HCT116 (cell line): ENCODE results near the gene CD200R1L.

Experiments used
- ATF3 ChIP-seq: IDR thresholded peaks from 2 replicates; pipeline ENCODE4 v1.6.1; 2012
- ELF1 ChIP-seq: IDR thresholded peaks from 2 replicates; pipeline ENCODE4 v1.6.1; 2012; ENCODE audit warnings: low read depth, borderline replicate concordance
- EZH2 ChIP-seq: fragments of 200-600 bp; sonication (generic); IDR thresholded peaks from 2 replicates; pipeline ENCODE4 v1.6.1; 2017; ENCODE audit warnings: antibody characterized with exemption, mixed run types
- EZH2phosphoT487 ChIP-seq: fragments of 200-600 bp; IDR thresholded peaks from 2 replicates; pipeline ENCODE4 v1.6.1; 2018; ENCODE audit warnings: antibody characterized with exemption, borderline replicate concordance
- POLR2A ChIP-seq: IDR thresholded peaks from 2 replicates; pipeline ENCODE4 v1.7.0; 2011; ENCODE audit warnings: borderline replicate concordance; ENCODE audit not compliant: insufficient read depth, insufficient read length; ENCODE audit errors: extremely low read depth
- POLR2AphosphoS5 ChIP-seq: IDR thresholded peaks from 2 replicates; pipeline ENCODE4 v1.6.1; 2011; ENCODE audit warnings: mild to moderate bottlenecking, low read depth, low read length, moderate library complexity
- REST ChIP-seq: IDR thresholded peaks from 2 replicates; pipeline ENCODE4 v1.6.1; 2012; ENCODE audit warnings: low read depth
- SRF ChIP-seq: IDR thresholded peaks from 2 replicates; pipeline ENCODE4 v1.6.1; 2012; ENCODE audit warnings: low read depth
- TF ChIP-seq, protein P1 (sequence below), 3 experiments: fragments of 200-600 bp in 1 of 3; sonication (generic) in 1 of 3; IDR thresholded peaks in 2 of 3; conservative IDR thresholded peaks in 1 of 3; 2 replicates each; pipeline ENCODE4 v1.5.1; 2012 to 2017; ENCODE audit warnings: low read depth in 2 of 3, low read length in 2 of 3, antibody characterized with exemption in 1 of 3, borderline replicate concordance in 1 of 3, control low read depth in 1 of 3, mild to moderate bottlenecking in 1 of 3, mixed read lengths in 1 of 3, mixed run types in 1 of 3, moderate library complexity in 1 of 3; ENCODE audit not compliant: insufficient read depth in 1 of 3

- TF ChIP-seq EZH2, result no peak
- TF ChIP-seq, protein P1, sequence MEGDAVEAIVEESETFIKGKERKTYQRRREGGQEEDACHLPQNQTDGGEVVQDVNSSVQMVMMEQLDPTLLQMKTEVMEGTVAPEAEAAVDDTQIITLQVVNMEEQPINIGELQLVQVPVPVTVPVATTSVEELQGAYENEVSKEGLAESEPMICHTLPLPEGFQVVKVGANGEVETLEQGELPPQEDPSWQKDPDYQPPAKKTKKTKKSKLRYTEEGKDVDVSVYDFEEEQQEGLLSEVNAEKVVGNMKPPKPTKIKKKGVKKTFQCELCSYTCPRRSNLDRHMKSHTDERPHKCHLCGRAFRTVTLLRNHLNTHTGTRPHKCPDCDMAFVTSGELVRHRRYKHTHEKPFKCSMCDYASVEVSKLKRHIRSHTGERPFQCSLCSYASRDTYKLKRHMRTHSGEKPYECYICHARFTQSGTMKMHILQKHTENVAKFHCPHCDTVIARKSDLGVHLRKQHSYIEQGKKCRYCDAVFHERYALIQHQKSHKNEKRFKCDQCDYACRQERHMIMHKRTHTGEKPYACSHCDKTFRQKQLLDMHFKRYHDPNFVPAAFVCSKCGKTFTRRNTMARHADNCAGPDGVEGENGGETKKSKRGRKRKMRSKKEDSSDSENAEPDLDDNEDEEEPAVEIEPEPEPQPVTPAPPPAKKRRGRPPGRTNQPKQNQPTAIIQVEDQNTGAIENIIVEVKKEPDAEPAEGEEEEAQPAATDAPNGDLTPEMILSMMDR (IDR thresholded peaks at IDR 0.05 in 2 of 3, conservative IDR thresholded peaks at IDR 0.05 in 1 of 3; ENCODE audit: borderline replicate concordance in 1 of 3, insufficient read depth in 1 of 3, low read depth in 2 of 3, low read length in 2 of 3), result no peak
- TF ChIP-seq ELF1, result no peak
- no peak for TF ChIP-seq POLR2AphosphoS5
- no peak for TF ChIP-seq ATF3
- no peak for TF ChIP-seq POLR2A
- no peak for TF ChIP-seq EZH2phosphoT487
- no peak for TF ChIP-seq REST
- no peak for TF ChIP-seq SRF
Observed at GRCh38 chr3:112847692-112848091, 1.0 kb upstream of the CD200R1L start.
